NK-92 (cell line): ENCODE data around the gene PIEZO2.

Experiments
- DNase-seq: peaks from one replicate; lab custom pipeline; 2025; ENCODE audit not compliant: unreplicated experiment; lab: John Stamatoyannopoulos, UW

The PIEZO2 gene

DNA sequence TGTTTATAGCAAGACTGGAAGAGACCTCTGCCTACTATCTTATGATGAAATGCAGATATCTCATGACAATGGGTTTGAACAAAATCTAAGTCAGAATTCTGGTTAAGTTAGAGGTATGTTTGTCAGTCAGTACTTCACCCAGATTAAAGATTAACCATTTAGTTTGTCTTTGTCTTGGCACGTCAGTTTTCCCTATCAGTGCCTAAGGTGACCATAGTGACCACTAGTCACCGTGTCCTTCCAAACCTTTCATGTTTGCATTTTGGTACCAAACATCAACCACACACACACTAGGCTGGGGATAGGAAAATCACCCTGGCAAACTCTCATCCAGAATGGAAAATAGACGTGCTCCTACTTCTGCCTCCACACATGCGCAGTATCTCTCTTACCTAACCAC is 248.9 kb downstream of the PIEZO2 start:
- no peak for DNase-seq

DNA sequence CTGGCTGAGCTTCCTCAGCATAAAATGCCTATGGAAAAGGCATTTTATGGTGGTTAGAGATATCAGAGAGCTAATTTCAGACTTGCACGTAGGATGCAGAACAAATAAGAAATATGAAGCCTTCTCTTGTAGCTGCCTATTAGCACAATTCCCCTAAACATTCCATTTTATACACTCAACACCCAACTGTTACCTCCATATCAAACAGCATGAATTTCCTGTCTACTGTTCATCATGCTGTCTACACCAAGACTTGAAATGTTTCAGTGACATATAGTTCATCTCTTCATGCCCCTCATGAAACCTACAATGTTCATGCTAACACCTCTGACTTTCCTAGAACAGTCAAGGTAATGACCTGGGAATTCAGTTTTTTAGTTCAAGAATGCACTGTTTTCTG is 249.9 kb downstream of the PIEZO2 start:
- DNase-seq, result no peak

DNA sequence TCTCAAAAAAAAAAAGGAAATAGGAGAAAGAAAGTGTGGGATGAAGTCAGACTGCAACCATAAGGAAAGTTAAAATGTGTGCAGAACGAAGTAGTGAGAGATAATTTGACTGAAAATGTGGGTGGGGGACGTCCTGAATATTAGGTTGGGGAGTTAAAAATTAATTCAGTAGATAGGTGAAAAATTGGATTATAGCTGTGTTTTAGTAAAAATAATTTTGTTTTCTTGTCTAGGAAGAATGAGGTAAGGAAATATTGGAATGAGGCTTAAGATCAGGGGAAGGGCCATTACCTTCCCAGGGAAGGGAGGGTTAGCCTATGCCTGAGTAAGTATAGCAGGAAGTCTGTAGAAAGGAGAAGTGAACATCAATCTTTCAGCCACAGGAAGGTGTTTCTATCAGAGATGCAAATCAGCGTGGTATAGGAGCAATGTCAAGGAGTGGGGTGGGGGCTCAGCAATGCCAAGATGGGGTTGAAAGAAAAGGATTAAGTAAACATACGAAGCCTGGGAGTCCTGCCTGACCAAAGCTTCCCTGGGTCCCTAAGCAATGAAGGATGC is 250.9 kb downstream of the PIEZO2 start:
- DNase-seq, result no peak

DNA sequence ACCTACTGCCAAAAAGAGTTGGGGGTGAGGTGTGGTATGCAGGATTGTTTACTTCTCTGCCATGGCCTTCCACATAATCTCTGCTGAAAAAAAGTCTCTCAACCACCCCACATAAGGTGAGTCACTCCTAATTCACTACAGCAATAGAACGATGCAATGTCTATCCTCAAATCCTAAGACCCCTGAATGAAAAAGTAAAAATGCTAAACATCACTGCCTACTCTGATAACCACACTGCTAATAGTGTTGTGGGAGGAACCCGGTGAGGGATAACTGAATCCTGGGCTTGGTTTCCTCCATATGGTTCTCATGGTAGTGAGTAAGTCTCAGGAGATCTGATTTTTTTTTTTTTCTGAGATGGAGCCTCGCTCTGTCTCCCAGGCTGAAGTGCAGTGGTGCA is 252.5 kb downstream of the PIEZO2 start:
- DNase-seq, result no peak

DNA sequence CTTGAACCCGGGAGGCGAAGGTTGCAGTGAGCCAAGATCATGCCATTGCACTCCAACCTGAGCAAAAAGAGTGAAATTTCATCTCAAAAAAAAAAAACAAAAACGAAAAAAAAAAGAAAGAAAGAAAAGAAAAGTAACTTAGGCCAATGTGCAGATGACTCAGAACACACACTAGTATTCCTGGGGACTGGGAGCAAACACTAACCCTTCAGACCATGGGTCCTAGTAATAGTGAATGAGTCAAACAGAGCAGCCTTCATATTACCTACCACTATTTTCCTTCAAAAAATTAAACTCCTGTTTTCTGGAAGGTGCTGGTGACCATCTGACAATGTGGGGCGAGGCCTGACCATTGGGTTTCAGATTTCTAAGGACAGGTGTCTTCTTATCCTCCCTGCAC is 253.4 kb downstream of the PIEZO2 start:
- no peak for DNase-seq

DNA sequence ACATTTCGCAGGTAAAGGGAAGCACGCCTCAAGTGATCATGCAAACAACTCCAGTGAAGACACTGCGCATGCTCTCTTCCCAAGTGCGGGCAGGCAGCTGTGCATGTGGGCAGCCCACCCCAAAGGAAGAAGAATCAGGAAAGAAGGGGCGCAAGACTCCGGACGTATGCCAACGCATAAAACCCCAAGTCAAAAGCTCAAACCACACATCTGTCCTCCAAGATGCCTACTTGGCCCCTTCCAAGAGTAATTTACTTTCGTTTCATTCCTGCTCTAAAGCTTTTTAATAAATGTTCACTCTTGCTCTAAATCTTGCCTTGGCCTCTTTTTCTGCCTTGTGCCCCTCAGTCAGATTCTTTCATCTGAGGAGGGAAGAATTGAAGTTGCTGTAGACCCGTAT is 254.9 kb downstream of the PIEZO2 start:
- no peak for DNase-seq

DNA sequence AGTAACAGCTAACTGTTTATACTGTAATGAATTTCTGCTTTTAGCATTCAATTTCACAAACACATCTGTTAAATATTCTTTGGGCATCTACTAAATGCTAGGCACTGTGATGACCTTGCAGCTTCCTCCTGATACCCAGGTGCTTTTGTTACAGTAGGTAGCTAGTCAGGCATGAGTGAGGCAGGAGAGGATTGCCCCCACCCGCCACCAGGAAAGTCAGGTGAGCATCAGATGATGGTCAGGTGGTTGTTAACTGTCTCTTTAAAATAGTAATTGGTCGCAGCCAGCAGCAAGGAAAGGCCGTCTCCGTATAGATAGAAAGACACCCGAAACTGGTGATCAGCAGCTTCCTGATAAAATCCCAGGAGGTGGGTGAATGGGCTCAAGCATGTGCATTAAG is 255.6 kb downstream of the PIEZO2 start:
- no peak for DNase-seq

DNA sequence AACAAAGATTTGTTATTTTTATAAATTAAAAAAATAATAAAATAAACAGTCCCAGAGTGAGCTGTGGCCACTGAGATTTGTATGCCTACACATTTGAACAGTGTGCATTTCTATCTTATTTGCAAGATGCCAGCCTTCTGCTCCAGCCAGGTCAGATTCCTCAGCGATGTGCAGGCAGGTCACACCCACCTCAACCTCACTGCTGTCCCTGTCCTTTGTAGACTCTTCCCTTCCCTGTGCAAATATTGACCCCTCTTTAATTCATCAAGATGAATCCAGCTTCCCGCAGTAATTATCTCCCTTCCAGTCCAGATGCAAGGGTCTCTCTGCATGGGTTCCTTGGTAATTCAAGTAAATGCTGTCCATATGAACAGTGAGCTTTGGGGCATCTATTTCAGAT is 256.2 kb downstream of the PIEZO2 start:
- no peak for DNase-seq

DNA sequence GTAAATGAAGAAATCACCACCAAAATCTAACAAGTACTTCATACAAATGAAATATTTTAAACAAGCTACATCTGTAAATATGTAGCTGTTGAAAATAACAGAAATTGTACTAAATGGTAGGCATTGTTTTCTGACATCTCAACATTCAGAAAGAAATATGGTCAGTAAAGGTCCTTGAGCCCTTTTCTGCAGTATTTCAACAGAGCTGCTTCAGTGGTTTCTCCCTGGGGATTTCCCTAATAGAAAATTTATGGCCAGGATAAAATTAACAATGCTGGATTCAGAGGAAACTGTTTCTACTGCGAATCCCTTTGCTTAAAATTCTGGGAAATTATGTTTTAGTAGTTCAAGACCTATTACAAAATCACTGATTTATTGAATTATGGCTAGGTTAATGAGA is 256.6 kb downstream of the PIEZO2 start:
- DNase-seq, result no peak

DNA sequence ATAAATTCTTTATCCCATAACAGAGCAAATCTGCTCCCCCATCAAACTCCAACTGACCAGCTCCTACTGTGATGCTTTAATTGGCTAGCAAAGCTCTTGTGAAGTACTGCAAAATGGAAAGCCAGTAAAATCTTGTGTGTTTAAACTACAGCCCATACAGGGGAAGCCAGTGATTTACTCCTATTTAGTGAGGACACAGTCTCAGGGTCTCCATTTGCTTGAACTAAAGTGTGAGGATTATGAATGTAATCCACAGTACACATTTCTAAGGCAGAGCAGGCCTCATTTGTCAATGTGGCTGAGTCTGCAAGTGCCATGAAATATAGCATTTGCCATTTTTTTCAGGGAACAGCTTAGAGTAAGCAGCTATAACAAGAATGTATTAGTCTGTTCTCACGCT is 259.3 kb downstream of the PIEZO2 start:
- DNase-seq, result no peak

DNA sequence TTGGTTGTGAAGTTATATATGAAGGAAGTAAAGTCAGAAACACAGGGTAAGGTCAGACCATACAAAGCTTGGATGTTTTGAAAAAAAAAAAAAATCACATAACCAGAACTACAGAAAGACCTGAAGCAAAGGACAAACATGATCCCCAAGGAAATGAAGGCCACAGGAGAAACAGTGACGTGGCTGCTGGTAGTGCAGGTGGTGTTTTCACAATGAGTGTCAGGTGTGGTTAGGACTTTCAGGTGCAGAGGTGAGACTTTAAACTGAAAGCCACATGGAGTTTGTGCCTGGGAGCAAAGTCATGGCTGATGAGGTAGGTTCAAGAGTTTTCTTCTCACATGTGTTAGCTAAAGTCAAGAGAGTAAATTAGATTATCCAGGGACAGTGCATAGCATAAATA is 270.7 kb downstream of the PIEZO2 start:
- no peak for DNase-seq

DNA sequence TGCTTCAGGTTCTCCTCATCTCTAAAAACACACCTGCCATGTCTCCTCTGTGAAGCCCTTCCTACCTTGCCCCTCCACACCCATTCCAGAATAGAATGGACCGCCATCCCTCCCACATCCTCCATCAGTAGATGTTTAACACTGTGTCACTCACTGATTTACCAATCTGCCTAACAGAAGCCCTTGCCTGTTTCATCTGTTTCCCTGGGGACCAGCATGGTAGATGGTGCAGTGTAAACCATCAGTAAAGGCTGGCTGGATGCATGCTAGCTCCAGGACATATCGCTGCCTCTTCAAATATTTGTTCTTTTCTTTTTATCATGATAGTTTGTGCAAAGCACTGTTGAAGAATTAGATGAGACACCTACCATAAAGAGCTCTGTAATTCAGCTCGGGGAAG is 271.4 kb downstream of the PIEZO2 start:
- DNase-seq, result no peak

DNA sequence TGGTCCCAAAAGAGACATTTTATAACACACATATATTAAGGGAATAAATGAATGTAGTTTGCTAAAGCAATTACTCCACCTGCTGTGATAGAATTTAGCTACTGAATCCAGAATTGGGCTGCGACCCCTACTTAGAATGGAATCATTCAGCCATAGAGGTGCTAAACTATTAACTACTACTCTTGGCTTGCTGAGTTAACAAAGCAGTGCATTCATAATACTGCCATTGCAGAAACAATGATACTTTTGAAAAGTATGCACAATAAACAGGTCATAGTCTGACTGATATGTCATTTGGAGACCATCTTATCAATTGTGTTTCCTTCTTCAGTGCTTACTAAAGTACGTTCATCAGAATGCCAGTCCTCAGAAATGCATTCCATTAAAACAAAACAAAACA is 273.6 kb downstream of the PIEZO2 start:
- DNase-seq, result no peak

DNA sequence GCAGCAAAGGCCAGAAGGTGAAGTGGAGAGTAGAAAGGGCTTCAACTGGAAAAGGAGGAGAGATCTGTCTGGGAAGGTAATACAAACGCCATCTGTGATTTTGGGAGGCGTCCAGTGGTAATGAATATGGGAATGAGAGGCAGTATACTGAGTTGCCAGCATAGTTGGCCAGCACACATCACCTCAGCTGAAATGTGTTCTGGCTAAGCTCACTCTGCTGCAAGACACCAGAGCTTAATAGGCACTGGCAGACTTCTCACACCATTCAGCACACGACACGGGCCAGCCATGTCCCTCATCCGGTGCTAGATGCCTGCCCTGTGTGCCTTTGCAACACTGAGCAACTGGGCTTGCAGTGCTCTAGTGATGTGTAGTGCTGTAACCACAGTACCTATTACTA is 277.1 kb downstream of the PIEZO2 start:
- no peak for DNase-seq

DNA sequence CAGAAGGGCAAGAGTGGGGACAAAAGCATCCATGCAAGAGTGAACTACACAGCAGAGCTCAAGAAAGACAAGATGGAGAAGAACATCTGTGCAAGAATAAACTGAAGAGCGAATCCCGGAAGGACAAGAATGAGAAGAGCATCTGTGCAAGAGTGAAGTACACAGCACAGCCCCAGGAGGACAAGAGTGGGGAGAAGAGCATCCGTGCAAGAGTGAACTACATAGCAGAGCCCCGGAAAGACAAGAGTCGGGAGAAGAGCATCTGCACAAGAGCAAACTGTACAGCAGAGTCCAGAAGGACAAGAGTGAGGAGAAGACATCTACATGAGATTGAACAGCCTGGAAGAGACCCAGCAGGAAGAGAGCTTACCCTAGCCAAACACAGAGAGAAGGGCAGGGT is 284.6 kb downstream of the PIEZO2 start:
- DNase-seq, result no peak

DNA sequence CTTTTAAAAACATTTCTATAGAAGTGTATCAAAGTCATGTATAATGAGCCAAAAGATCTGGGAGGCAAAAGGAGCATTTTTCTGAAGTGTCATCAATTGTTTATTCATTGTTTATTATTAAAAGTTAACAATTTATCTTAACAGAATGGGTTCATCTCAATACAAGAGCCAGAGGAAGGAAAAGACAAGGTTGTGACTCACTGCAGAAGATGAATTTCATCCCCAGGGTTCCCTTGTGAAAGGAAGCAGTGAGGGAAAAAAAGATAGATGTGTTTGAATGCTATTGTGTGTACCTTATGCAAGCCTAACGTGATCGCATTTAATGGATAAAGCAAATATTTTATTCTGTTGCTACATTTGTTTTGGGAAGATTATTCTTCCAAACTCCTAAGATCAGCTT is 286.3 kb downstream of the PIEZO2 start:
- no peak for DNase-seq

DNA sequence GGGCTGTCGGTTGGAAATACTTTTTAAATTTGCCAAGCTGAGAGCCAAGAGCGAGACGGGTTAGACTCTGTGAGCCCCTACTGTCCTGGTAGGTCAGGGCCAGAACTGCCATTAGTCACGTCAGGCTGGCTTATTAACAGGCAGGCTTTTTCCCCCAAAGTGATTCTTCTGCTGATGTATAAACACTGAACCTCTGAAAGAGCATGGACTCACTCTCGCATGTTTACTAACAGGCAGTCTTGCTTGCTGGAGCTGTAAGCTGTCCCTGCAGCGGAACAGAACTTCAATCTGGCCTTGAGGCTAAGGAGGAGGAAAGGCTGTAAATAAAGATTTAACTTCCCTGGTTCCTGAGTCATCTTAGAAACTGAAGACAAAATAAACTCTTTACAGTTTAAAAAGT is 288.4 kb downstream of the PIEZO2 start:
- no peak for DNase-seq

DNA sequence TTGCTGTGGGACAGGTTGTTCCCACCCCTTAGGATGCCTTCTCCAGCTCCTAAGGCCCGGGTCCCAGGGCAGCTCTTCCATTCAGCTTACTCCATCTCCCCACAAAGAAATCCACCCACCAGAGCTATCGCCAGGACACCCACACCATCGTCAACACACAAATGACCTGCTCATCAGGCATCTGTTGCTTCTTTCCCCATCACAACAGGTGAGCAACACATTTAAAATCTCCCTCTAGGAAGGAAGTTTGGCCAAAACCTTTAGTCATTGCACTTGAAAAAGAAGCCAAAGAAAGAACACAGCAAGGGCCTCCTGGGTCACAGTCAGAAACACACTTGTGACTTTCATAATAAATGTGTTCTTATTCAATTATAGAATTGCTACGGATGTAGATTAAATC is 289.0 kb downstream of the PIEZO2 start:
- no peak for DNase-seq

DNA sequence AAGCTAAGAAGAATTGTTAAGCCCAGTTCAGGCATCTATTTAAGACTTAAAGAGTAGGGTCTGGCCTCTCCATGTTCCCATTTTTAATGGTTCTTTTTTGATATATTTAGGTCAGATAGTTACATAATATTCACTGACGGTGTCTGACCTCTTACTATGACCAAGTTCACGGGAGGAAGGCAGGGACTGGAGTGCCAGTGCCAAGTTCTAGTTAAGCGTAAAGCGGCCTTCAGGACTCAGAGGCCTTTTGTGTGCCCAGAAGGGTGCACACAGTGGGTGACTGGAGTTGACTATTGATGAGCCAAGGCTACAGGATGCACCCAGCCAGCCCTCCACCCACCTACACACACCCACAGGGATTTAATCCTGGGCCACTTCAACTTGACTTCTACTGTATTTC is 290.9 kb downstream of the PIEZO2 start:
- DNase-seq, result no peak

DNA sequence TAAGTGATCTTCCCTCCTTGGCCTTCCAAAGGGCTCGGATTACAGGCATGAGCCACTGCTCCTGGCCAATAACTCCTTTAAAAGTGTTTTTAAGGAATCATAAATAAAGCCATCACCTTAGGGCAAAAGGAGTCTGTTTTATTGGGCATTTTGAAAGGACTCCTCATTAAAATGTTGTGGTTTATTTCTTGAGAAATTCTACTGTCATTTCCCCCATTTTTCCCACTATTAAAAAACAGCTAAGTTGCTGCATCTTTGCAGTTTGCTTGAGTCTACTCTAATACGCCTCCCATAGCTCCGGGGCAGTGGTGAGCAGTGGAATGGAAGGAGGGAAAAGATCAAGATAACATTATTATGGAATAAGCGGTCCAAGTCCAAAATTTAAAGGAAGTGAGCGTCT is 293.2 kb downstream of the PIEZO2 start:
- no peak for DNase-seq

DNA sequence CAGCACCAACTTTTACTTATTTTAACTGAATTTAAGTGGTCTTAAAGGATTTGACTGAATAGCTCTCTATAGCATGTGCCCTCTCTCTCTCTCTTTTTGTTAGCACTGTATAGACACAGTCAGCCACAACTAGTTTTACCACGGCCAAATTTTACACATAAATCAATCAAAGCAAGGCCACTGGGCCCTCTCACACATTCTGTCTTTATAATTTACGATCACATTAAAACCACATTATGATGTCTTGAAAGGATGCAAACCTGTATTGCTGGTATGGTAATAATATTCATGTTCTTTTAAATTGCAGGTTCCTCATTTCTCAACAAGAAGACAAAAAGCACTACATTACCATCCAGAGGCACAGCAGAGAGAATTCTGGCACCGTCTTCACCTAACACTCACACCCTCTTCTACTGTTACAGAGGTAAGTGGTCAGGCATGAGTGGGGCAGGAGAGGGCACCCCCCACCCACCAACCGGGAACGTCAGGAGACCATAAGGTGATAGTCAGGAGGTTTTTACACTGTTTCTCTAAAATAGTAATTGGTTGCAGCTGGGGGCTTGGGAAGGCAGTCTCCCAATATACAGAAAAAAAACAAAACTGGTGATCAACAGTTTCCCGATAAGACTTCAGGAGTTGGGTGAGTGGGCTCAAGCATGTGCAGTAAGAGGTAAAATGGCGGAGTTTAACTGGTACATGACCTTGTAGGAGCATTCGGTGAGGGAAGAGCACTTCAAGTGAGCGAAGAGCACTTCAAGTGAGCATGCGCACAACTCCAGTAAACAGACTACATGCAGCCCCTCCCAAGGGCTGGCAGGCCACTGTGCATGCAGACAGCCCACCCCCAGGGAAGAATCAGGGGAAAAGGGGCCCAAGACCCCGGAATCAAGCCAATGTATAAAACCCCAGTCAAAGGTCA is 296.7 kb downstream of the PIEZO2 start:
- no peak for DNase-seq

DNA sequence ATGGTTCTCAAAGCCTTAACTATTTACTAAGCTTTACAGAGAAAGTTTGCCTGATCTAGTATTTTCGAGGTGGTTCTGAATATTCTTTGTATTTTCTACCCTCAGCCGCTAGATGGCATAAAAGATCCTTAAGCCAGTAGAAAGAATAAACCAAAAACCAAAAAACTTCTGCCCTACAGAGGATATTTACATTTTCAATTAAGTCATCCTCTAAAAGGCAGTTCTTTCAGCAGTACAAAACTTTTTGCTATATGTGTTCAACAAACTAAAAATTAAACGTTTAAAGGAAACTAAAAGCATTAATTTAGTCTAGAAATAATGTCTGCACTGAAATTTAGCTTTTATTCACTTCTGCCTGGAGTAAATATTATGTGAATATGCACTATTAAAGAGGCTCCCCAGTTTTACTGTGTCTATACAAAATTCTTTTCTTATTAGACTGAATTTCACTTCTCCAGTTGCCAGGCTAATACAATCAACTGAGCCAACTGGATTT is 297.5 kb downstream of the PIEZO2 start:
- DNase-seq, result no peak

DNA sequence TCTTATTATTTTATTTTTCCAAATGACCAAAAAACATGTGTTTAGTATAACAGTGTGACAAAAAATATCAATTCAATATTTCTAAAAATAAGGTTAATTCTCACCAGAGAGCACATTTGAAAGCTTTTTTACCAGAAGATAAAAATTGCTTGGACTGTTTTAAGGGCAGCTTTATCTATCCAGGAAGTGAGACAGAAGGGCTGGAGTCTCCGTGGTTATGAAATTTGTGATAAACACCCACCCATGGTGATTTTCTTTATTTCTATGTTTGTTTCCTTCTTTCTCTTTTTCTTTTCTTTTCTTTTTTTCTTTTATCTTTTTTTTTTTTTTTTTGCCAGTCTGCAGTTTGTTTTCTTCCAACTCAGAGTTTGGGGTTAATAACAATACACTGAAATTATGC is 298.5 kb downstream of the PIEZO2 start:
- no peak for DNase-seq
